HG03460 (cell line): Measurements from ENCODE around the gene NR0B2.

Experiments used
- ATAC-seq: cut with Tn5 transposase; IDR thresholded peaks from one replicate; pipeline ENCODE4 v1.9.1; 2021; ENCODE audit not compliant: unreplicated experiment

NR0B2 gene

DNA sequence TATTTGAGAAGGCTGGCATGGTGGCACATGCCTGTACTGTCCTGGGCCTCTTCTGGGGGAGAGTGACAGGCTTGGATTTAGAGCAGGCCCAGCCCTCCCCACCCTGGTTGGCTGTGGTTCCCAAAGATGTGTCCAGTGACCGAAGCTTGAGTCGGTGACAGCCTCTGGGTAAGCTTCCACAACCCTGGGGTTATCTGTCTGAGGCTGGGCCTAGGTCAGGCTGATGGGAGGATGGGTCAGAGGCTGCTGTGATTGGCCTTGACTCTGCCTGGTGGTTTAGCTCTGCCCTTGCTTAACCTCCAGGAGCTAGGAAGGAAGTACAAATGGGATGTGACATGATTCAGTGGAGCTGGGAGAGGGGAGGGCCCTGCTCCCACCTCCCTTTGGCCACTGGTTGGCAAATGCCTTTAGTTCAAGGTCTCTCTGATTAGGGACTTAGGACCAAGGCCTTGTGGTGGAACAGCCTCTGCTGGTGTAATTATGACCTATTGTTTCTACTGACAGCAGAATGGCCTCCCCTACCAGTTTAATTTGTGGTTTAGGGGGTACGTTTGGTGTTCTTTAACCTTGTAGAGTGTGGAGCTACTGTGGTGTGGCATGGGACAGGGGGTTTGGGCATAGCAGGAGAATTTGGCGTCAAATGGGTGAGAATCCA, 24.4 kb upstream of the NR0B2 start:
- ATAC-seq, result no peak

- ATAC-seq, result no peak
Measured at GRCh38 chr1:26936823-26937222, 23.0 kb upstream of the NR0B2 start.

GRCh38 chr1:26932531-26932930, 18.8 kb upstream of the NR0B2 start:
- ATAC-seq, result no peak

DNA sequence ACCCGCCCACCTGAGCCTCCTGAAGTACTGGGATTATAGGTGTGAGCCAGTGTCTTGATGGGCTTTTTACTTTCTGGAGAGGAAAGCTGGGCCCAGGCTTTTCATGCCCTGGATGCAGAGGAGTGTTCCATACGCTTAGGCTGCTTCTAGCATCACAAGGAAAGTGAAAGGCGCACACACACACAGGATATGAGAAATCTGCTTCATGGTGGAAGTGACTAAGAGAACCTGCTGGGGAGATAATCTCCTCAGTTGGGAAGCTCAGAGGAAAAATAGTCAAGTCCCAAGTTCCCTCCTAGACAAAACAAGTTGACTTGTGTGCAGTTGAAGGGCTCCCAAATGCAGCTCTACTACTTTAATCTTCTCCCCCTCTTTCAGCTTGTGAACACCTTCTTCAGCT, 9.9 kb upstream of the NR0B2 start:
- no peak for ATAC-seq

DNA sequence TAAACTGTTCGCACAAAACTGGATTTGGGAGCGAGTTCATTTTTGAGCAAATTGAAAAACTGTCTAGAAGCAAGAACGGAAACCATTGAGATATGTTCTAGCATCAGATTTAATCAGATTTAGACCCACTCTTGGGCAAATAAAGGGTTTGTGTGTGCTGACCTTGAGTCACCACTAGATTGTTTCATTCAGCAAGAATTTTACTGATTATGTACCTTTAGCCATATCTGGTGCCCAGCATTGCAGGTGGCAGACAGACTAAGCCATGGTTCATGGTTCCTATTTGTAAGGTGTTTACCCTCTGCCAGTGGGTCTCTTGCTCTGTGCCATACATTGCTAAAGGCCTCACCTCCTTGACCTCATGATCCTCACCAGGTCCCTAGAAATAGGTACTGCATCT, 9.1 kb upstream of the NR0B2 start:
- ATAC-seq, result no peak

- ATAC-seq, result no peak
Measured at GRCh38 chr1:26922431-26922729, 8.6 kb upstream of the NR0B2 start.

DNA sequence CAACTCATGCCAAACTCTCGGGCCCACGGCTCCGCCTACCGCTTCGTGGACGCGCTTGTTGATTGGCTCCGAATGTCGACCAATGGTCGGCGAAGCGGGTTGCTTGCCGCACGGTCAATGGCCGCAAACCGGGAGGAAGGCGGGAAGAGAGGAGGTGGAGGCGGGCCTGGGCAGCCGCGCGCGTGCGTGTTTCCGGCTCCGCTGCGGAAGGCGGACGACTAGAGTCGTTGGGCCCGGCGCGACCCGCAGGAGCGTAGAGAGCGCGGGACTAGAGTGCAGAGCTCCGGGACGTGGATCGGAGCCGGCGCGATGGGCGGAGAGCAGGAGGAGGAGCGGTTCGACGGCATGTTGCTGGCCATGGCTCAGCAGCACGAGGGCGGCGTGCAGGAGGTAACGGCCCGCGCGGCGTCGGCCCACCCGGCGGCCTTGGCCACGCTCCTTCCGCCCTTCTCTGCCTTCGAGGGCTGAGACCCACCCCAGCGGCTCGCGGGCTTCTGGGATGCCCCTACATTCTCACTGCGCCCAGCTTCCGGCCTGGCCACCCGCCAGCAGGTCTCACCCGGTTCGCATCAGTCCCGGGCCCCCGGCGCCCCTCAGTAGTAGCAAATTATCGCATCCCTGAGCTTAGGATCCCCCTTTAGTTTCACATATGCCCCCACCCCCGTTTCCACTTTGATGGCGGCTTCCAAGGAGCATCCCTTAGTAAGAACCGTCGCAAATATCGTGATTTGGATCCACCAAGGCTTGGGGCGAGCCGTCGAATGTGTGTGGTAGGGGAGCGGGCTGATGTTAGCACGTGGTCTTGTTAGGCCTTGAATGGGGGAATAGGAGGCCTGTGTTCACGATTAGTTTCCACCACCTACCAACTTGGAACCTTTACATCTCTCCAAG, 8.0 kb upstream of the NR0B2 start, which contains the start of gene NUDC:
Gene NUDC (plus strand): TSS at position 204 of the 891 bp plus-strand sequence. CDS start 106 bp downstream, at position 310.
- ATAC-seq, result peak; percentile 97

DNA sequence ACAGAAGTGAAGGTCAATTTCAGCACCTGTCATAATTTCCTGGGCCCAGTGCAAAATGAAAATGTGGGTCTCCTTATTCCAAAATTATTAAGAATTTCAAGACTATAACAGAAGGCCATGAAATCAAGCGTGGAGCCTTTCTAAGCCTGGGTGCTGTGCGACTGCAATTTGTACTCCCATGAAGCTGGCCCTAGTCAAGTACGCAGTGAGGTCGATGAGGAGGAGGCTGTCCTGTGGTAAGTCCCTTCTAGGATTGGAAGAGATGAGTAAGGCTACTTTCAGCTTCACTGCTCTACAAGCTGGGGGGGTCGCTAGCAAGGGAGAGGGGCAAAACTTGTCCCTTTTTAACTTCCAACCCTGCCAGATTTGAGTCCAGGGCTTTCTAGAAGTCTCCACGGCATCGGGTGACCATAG, 7.4 kb upstream of the NR0B2 start:
- ATAC-seq, result peak; percentile 5

- no peak for ATAC-seq
Measured at GRCh38 chr1:26915204-26915842, 1.5 kb upstream of the NR0B2 start.

- ATAC-seq, result no peak
Measured at GRCh38 chr1:26913389-26913753, 404 bp downstream of the NR0B2 start.

- no peak for ATAC-seq
Measured at GRCh38 chr1:26912147-26912490, 1.7 kb downstream of the NR0B2 start.

DNA sequence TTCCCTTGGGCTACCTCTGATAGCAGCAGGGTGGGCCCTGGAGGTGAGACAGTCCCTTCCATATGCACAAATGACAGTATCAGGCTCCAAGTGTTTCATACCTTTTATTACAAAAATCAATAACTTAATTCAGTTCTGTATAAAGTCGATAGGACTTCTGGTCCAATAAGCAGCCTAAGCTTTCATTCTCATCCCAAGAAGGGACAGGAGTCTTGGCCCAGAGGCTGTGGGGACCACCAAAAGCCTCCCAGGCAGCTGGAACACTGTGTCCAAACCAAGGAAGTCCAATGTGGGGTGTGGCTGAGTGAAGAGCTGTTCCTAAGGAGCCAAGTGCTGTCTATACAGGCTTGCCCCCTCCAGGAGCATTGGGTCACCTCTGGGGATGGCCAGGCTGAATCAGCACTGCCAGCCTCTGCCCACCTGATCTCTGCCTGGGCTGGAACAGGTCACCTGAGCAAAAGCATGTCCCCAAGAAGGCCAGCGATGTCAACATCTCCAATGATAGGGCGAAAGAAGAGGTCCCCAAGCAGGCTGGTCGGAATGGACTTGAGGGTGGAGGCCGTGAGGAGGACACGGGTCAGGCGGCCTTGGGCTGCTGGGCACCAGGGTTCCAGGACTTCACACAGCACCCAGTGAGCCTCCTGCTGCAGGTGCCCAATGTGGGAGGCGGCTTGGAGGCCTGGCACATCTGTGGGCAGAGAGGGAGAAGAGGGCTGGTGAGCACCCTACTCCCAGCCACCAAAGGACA, 2.2 kb downstream of the NR0B2 start:
- no peak for ATAC-seq

DNA sequence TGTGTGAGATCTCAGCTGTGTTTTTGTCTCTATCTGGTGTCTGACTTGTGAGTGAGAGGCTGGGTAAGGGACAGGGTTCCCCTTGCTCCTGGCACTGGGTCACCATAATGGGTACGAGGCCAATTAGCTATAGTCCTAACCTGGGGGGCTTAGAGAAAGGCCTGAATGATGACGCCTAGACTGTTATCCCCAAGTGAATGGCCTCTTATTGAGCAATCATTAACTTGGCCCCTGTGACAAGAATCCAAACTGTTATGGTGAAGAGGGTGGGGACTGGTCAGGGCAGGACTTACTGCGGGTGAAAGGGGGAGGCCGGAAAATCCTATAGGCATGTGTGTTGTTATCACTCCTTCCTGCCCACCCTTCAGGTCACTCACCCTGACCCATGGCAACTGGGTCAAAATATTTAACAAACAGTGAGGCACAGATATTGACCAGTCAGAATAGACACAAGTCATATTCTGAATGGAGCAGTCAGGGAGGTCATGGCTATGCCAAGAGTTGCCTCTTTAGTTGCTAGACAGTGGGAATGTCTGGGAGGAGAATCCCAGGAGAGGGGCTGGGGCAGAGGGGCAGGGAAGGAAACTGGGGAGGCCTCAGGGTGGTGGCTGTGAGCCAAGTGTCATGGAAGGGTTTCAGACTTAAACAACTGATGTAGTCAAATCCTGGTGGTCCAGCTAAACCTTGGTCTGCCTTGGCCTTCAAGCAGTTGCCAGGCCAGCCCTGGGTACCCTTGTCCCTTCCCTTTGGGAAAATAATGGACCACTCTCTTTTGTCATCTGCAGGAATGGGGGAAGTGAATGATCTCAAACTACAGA, 3.2 kb downstream of the NR0B2 start:
- no peak for ATAC-seq

GRCh38 chr1:26909951-26910342, 3.8 kb downstream of the NR0B2 start:
- no peak for ATAC-seq

DNA sequence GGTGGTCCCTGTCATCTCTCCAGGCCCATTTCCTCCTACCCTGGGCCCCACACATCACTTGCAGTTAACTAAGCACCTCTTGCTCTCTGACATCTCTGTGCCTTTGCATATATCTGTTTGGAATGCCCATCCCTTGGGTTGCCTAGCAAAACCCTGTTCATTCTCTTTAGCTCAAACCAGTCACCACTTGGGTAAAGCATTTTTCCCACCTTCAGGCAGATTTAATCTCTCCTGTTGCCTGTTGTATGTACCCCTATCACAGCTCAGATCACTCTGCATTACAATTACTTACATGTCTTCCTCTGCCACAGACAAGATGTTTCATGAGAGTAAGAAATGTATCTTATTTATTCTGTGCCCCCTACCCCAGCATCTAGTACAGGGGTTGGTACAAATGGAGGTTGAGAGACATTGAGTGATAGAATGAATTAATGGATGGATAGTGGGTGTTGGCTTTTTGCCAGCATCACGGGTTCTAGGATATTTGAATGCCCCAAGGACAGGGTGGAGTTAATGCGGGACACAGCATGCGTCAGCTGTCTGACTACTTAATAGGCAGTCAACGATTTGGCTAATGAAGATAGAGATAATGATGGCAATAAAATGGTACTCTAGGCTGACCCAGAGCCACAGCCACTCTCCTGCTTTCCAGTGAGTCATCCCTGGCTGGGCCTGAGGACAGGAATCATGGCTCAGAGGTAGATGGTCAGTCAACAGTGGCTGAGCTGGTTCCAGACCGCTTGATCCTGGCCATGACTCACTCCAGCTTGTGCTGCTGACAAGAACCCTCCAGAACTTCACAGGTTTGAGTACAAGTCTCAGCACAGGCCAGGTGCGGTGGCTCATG, 6.5 kb downstream of the NR0B2 start:
- ATAC-seq, result no peak

- ATAC-seq, result no peak
Measured at GRCh38 chr1:26900815-26901511, 12.8 kb downstream of the NR0B2 start.

GRCh38 chr1:26900001-26900814, 13.6 kb downstream of the NR0B2 start, which contains the start of gene GPATCH3:
TSS of gene GPATCH3 (minus strand) at chr1:26900467. CDS start at chr1:26900442, 25 bp downstream.
- ATAC-seq, result peak; percentile 67

DNA sequence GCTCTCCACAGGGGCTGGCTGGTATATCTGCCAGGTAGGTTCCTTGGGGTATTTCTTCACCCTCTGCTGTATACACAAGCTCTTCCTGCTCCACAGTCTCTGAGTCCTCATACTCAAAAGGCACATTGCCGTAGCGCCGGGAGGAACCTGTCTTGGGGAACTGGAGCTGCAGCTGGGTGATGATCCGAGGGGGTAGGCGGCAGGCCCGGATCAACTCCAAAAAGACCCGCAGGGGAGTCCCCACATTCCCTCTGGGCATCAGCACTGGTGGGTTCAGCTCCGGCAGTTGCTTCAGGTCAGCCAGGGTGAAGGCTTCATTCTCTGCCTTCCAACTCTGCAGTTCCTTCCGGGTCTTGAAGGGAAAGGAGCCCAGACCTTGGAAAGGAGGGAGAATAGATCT, 16.4 kb downstream of the NR0B2 start:
- ATAC-seq, result no peak
